RWPE1 (cell line): Measurements from ENCODE around the gene UGT3A2.

Experiments
- CTCF ChIA-PET: fragments of 350-600 bp; sonication (Branson Sonifier 250); formaldehyde crosslinking; extraction: SDS; loops from one replicate; lab custom pipeline; 2021; lab: Yijun Ruan, JAX
- POLR2A ChIA-PET: fragments of 400-600 bp; formaldehyde crosslinking; extraction: SDS; loops from one replicate; lab custom pipeline; 2020; ENCODE audit warnings: antibody characterized with exemption; ENCODE audit not compliant: low non-redundant PET; lab: Yijun Ruan, JAX
- DNase-seq: peaks from one replicate; pipeline ENCODE4 v3.0.0; 2012; ENCODE audit warnings: low spot score
- H3K27ac ChIP-seq: fragments of 450-650 bp; 2 replicates; pipeline ENCODE4 v1.5.1; 2017
- CTCF ChIP-seq: fragments of 450-650 bp; conservative IDR thresholded peaks from 2 replicates; pipeline ENCODE4 v1.5.1; 2017; ENCODE audit warnings: low read depth, mild to moderate bottlenecking

The UGT3A2 gene

GRCh38 chr5:36055984-36056383 is 10.7 kb downstream of the UGT3A2 start:
- CTCF ChIA-PET, result no interaction called here
- no peak for TF ChIP-seq CTCF
- no peak overlapping the region for H3K27ac ChIP-seq
- no peak for DNase-seq
- POLR2A ChIA-PET, result no interaction called here

- no peak for DNase-seq
- CTCF ChIA-PET, result no interaction called here
- POLR2A ChIA-PET, result no interaction called here
- TF ChIP-seq CTCF, result no peak
- no peak overlapping the region for H3K27ac ChIP-seq
Measured at GRCh38 chr5:36054647-36055046, 12.0 kb downstream of the UGT3A2 start.

GRCh38 chr5:36052538-36052937 is 14.1 kb downstream of the UGT3A2 start:
- POLR2A ChIA-PET, result no interaction called here
- CTCF ChIA-PET, result interaction anchor here (0.7 kb wide), 1 partner anchor 166 kb away, joined by 3 read pairs; no protein-coding TSS in a partner anchor
- TF ChIP-seq CTCF, result no peak
- H3K27ac ChIP-seq, result no peak overlapping the region
- peak; percentile 21 for DNase-seq

- ChIA-PET POLR2A (no interaction called here), CTCF (no interaction called here)
- DNase-seq, result no peak
- TF ChIP-seq CTCF, result no peak
- no peak overlapping the region for H3K27ac ChIP-seq
Measured at GRCh38 chr5:36049949-36050348, 16.7 kb downstream of the UGT3A2 start.

- CTCF ChIA-PET, result no interaction called here
- DNase-seq, result no peak
- no peak for TF ChIP-seq CTCF
- H3K27ac ChIP-seq, result no peak overlapping the region
- POLR2A ChIA-PET, result no interaction called here
Measured at GRCh38 chr5:36047384-36048160, 19.1 kb downstream of the UGT3A2 start.

- CTCF ChIA-PET, result no interaction called here
- POLR2A ChIA-PET, result no interaction called here
Measured at GRCh38 chr5:36045895-36046294, 20.8 kb downstream of the UGT3A2 start.

More at GRCh38 chr5:36045895-36046294, 20.8 kb downstream of the UGT3A2 start:
- TF ChIP-seq CTCF, result no peak
- DNase-seq, result no peak
- H3K27ac ChIP-seq, result no peak overlapping the region
